Liver (tissue), 9 donors: ENCODE results near the gene PEX12. TPM values are rescaled to one million over a fixed set of nuclear protein-coding genes. Genes with fewer than 3 reads are reported as not detected.
"Not testable (repeated sequence)": the region's sequence is repeated elsewhere in the genome, so short reads cannot be mapped to it uniquely, and the experiment has no call there.

Experiments
- DNase-seq: peaks from one replicate; pipeline ENCODE4 v3.0.0-alpha.2; 2017; ENCODE audit warnings: low spot score
- H3K27ac ChIP-seq, 2 donors: one replicate each; pipeline ENCODE4 v1.7.0; 2013; ENCODE audit warnings: inconsistent platforms in 2 of 2, low read length in 2 of 2, control low read depth in 1 of 2, low read depth in 1 of 2, mild to moderate bottlenecking in 1 of 2
- H3K27me3 ChIP-seq, 4 donors: one replicate each; pipeline versions ENCODE4 v1.6.1 to v1.7.0; 2013; ENCODE audit warnings: low read length in 3 of 4, inconsistent platforms in 1 of 4, mild to moderate bottlenecking in 1 of 4, moderate library complexity in 1 of 4; ENCODE audit not compliant: control insufficient read depth in 4 of 4, insufficient read depth in 4 of 4
- H3K36me3 ChIP-seq, 4 donors: one replicate each; pipeline versions ENCODE4 v1.6.1 to v1.7.0; 2013; ENCODE audit warnings: low read length in 3 of 4, mild to moderate bottlenecking in 3 of 4, low read depth in 1 of 4, moderate library complexity in 1 of 4; ENCODE audit not compliant: control insufficient read depth in 4 of 4, insufficient read depth in 3 of 4
- H3K4me1 ChIP-seq, 4 donors: one replicate each; pipeline versions ENCODE4 v1.6.1 to v1.7.0; 2013; ENCODE audit warnings: low read length in 3 of 4, mild to moderate bottlenecking in 3 of 4, moderate library complexity in 1 of 4; ENCODE audit not compliant: control insufficient read depth in 4 of 4, insufficient read depth in 4 of 4
- H3K4me3 ChIP-seq, 3 donors: one replicate each; pipeline versions ENCODE4 v1.6.1 to v1.7.0; 2013; ENCODE audit warnings: low read length in 3 of 3, control low read depth in 1 of 3, low read depth in 1 of 3, mild to moderate bottlenecking in 1 of 3
- H3K9ac ChIP-seq, 2 donors: one replicate each; pipeline ENCODE4 v1.7.0; 2013; ENCODE audit warnings: low read length in 2 of 2, mild to moderate bottlenecking in 2 of 2, moderate library complexity in 2 of 2, control low read depth in 1 of 2, low read depth in 1 of 2
- H3K9me3 ChIP-seq, 4 donors: one replicate each; pipeline versions ENCODE4 v1.6.1 to v1.7.0; 2013; ENCODE audit warnings: low read length in 3 of 4; ENCODE audit not compliant: control insufficient read depth in 4 of 4
- CTCF ChIP-seq: fragments of 150-350 bp; IDR thresholded peaks from 2 replicates; pipeline ENCODE4 v1.5.1; 2017; ENCODE audit warnings: improper control_type of control experiment, low read depth, low read length; ENCODE audit not compliant: missing input control
- FOXA1 ChIP-seq: IDR thresholded peaks from 2 replicates; pipeline ENCODE4 v1.6.1; 2016; ENCODE audit warnings: antibody characterized with exemption
- GABPA ChIP-seq, 2 donors: IDR thresholded peaks in 1 of 2; conservative IDR thresholded peaks in 1 of 2; 2 replicates each; pipeline ENCODE4 v1.6.1; 2016; ENCODE audit warnings: antibody characterized with exemption in 2 of 2, mild to moderate bottlenecking in 1 of 2, moderate library complexity in 1 of 2
- RAD21 ChIP-seq, 2 donors: IDR thresholded peaks; 2 replicates each; pipeline ENCODE4 v1.6.1; 2016; ENCODE audit warnings: antibody characterized with exemption in 2 of 2, mild to moderate bottlenecking in 2 of 2
- RXRA ChIP-seq, 2 donors: IDR thresholded peaks; 2 replicates each; pipeline ENCODE4 v1.6.1; 2017 to 2018; ENCODE audit warnings: antibody characterized with exemption in 2 of 2, mild to moderate bottlenecking in 1 of 2
- TAF1 ChIP-seq: conservative IDR thresholded peaks from 2 replicates; pipeline ENCODE4 v1.6.1; 2016; ENCODE audit warnings: antibody characterized with exemption, mild to moderate bottlenecking
- YY1 ChIP-seq: IDR thresholded peaks from 2 replicates; pipeline ENCODE4 v1.6.1; 2016; ENCODE audit warnings: antibody characterized with exemption, mild to moderate bottlenecking
- ZBTB33 ChIP-seq: IDR thresholded peaks from 2 replicates; pipeline ENCODE4 v1.6.1; 2016; ENCODE audit warnings: antibody characterized with exemption
- WGBS: extraction: QIAGEN DNeasy Blood & Tissue Kit; methylation state at CpG from one replicate; pipeline ENCODE4 v1.1.7; 2013; 5-methylcytosine and 5-hydroxymethylcytosine counted together
- polyA plus RNA-seq, 2 donors: library from polyadenylated mRNA; stranded (reverse) in 1 of 2; unstranded in 1 of 2; fragments of 200-250 nt in 1 of 2; fragments of >200 nt in 1 of 2; fragmentation: Nextera tagmentation in 1 of 2; extraction: Ambion mirVana in 1 of 2; gene quantifications; one replicate each; pipeline versions ENCODE4 v1.2.1 to v1.2.3, GENCODE V29; 2013 to 2015
- total RNA-seq, 2 donors: library from RNA; depleted of rRNA; stranded (reverse); fragments of >200 nt; gene quantifications; one replicate each; pipeline ENCODE4 v1.2.3, GENCODE V29; 2014
- donor health status: healthy.
- donor health status: healthy.
- donor health status: healthy.
- donor health status: healthy.
- donor health status: healthy.

The PEX12 gene
- total and polyA plus RNA-seq, 4 donors, result 2.0 to 3.6 (median 2.4) TPM

- TF ChIP-seq CTCF, result no peak
- TF ChIP-seq ZBTB33, result peak; percentile 24
Measured at GRCh38 chr17:35534576-35535093, 43.7 kb downstream of the PEX12 start (continued).

DNA sequence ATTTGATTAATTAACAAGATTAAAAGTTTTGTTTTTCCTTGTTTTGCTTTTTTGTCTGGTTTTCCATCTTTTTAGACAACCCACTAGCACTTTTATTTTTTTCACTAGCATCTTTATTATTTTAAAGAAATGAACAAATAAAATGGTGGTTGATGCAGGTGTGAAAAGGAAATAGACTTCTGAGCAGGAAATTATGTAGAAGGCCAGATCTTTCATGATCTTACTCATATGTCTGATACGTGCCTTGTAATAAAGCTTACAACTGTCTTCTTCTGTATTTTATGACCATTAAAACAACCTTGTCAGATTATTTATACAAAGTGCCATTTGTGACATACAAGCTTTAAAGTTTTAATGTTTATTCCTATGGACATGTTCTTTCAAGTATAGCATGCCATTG, 47.2 kb downstream of the PEX12 start:
- TF ChIP-seq RAD21 (IDR thresholded peaks at IDR 0.05) (no peak), CTCF (no peak), GABPA (IDR thresholded peaks at IDR 0.05 in 1 of 2, conservative IDR thresholded peaks at IDR 0.05 in 1 of 2) (no peak), RXRA (IDR thresholded peaks at IDR 0.05) (no peak), YY1 (no peak), ZBTB33 (no peak)
- Histone ChIP-seq H3K27ac (no peak overlapping the region), H3K27me3 (no peaks in the 10 kb centered on the region), H3K9me3 (no peaks in the 10 kb centered on the region), H3K4me1 (peaks cover 2 to 13% (median 6%) of the 10 kb centered on the region in 4 donors), H3K4me3 (no peak overlapping the region), H3K36me3 (no peaks in the 10 kb centered on the region), H3K9ac (no peak overlapping the region)
- DNase-seq, result no peak
- 58% methylated on average over 1 of the region's 1 CpG for WGBS

- Histone ChIP-seq H3K27ac (no peak overlapping the region), H3K9me3 (no peaks in the 10 kb centered on the region), H3K4me3 (no peak overlapping the region), H3K36me3 (no peaks in the 10 kb centered on the region), H3K9ac (no peak overlapping the region), H3K27me3 (no peaks in the 10 kb centered on the region), H3K4me1 (peaks cover 0 to 8% (median 3%) of the 10 kb centered on the region in 4 donors)
- TF ChIP-seq GABPA (IDR thresholded peaks at IDR 0.05 in 1 of 2, conservative IDR thresholded peaks at IDR 0.05 in 1 of 2), result no peak
- no peak for TF ChIP-seq RXRA (IDR thresholded peaks at IDR 0.05)
- no peak for TF ChIP-seq FOXA1
- TF ChIP-seq TAF1, result no peak
- DNase-seq, result no peak
- 78% methylated on average over 8 of the region's 8 CpGs for WGBS
Measured at GRCh38 chr17:35529866-35530265, 48.5 kb downstream of the PEX12 start.

DNA sequence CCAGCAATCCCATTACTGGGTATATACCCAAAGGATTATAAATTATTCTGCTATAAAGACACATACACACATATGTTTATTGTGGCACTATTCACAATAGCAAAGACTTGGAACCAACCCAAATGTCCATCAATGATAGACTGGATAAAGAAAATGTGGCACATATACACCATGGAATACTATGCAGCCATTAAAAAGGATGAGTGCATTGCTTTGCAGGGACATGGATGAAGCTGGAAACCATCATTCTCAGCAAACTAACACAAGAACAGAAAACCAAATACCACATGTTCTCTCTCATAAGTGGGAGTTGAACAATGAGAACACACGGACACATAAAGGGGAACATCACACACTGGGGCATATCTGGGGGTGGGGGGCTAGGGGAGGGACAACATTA, 49.0 kb downstream of the PEX12 start:
- H3K9me3 ChIP-seq, H3K27me3 ChIP-seq, DNase-seq, H3K4me3 ChIP-seq, H3K36me3 ChIP-seq, H3K9ac ChIP-seq, H3K4me1 ChIP-seq, H3K27ac ChIP-seq: not testable (repeated sequence)
- 85% methylated on average over 1 of the region's 1 CpG for WGBS
